ENCODE measurements around the gene TUBGCP4.
"Not testable (repeated sequence)": the region's sequence is repeated elsewhere in the genome, so short reads cannot be mapped to it uniquely, and the experiment has no call there.

DNA sequence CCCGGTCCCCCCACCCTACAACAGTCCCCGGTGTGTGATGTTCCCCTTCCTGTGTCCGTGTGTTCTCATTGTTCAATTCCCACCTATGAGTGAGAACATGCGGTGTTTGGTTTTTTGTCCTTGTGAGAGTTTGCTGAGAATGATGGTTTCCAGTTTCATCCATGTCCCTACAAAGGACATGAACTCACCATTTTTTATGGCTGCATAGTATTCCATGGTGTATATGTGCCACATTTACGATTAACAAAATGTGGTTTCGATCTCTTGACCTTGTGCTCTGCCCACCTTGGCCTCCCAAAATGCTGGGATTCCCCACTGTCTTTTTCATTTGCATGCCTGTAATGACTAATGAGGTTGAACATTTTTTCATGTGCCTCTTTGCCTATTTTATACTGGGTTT is 22.7 kb downstream of the TUBGCP4 start:
- TF ChIP-seq, protein P1, sequence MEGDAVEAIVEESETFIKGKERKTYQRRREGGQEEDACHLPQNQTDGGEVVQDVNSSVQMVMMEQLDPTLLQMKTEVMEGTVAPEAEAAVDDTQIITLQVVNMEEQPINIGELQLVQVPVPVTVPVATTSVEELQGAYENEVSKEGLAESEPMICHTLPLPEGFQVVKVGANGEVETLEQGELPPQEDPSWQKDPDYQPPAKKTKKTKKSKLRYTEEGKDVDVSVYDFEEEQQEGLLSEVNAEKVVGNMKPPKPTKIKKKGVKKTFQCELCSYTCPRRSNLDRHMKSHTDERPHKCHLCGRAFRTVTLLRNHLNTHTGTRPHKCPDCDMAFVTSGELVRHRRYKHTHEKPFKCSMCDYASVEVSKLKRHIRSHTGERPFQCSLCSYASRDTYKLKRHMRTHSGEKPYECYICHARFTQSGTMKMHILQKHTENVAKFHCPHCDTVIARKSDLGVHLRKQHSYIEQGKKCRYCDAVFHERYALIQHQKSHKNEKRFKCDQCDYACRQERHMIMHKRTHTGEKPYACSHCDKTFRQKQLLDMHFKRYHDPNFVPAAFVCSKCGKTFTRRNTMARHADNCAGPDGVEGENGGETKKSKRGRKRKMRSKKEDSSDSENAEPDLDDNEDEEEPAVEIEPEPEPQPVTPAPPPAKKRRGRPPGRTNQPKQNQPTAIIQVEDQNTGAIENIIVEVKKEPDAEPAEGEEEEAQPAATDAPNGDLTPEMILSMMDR (IDR thresholded peaks at IDR 0.05) = not testable (repeated sequence)
- TF ChIP-seq EP300, POLR2A (IDR thresholded peaks at IDR 0.05): not testable (repeated sequence)
